Brain pericyte (primary cell): ENCODE measurements around the gene FAM227A.

Experiments used
- DNase-seq: peaks from one replicate; pipeline ENCODE4 v3.0.0-alpha.2; 2012; ENCODE audit warnings: low read depth, low spot score

The FAM227A gene

DNA sequence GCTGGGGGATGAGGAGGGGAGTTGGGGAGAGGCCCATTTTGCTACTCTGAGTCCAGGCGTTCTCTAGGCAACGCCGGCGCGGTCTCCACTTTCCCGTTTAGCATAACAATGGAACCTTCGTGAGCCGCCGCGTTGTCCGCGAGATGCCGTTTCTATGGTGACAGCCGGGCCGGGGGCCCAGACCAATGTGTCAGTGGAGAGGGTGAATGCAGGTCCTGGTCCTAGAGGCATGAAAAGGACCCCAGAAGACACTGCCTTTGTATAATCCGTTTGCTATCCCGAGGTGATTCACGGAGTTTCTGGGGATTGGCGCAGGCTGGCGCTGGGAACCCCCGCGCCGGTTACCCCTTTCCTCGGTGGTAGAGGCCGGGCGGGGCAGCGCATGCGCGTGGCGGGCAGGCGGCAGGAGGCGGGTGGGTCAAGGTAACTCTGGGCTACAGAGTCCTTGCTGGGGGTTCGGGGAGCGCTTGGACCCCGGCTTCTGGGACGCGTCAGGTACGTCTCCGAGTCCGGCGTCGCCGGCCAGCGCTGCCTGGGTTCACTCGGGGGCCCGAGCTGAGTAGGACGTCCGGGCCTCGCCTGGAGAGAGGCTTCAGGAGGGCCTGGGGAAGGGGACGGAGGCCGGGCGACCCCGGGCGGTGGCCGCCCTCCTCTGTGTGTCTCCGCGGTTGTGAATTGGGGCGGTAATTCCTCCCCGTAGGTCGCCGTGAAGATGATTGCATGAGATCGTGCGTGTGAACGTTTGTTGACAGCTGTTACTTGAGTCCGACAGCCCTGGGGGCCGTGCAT lies at the start of gene FAM227A, which contains the start of gene CBY1:
Gene FAM227A (minus strand): TSS at position 137 of the 789 bp plus-strand sequence. CDS start 6,224 bp downstream, outside the sequence.
Gene CBY1 (plus strand): TSS at position 383 of the 789 bp plus-strand sequence. CDS start 11,417 bp downstream, outside the sequence.
- peak; percentile 70 for DNase-seq

DNA sequence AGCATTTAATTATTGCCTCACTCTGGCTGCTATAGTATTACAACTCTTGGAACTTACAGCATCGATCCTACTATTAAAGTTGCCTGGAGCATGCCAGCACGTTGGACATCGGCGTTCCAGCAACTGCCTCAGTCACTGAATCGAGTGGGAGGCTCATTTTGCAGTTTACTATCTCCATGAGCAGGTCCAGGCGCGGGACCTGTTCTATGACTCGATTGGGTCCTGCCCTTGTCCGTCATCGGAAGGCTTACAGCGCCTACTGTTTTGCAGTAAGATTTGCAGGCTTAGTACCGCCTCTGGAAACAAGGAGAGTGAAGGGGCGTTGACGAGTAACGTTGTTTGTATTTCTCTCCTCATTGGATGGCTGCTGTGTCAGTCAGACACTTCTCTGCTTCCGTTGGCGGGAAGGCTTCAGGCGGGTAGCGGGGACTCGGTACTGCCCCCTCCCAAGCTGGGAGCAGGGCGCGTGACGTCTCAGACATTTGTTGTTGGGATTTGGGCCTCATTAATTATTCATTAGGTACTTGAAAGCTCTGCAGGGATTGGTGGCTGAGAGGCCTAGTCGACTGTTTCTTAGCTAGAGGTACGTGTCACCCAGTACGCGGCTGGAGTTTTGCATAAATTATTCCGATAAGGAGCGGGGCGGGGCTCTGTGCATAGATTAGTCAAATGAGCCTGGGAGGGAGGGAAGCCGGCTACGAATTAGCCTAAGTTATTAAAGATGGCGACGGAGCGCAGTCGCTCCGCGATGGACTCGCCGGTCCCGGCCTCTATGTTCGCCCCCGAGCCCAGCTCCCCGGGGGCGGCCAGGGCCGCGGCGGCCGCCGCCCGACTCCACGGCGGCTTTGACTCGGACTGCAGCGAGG lies 49.3 kb upstream of the FAM227A start, which contains the start of gene GTPBP1:
Gene GTPBP1 (plus strand): TSS at position 710 of the 866 bp plus-strand sequence. CDS start 12 bp downstream, at position 722.
- DNase-seq: peak; percentile 100

DNA sequence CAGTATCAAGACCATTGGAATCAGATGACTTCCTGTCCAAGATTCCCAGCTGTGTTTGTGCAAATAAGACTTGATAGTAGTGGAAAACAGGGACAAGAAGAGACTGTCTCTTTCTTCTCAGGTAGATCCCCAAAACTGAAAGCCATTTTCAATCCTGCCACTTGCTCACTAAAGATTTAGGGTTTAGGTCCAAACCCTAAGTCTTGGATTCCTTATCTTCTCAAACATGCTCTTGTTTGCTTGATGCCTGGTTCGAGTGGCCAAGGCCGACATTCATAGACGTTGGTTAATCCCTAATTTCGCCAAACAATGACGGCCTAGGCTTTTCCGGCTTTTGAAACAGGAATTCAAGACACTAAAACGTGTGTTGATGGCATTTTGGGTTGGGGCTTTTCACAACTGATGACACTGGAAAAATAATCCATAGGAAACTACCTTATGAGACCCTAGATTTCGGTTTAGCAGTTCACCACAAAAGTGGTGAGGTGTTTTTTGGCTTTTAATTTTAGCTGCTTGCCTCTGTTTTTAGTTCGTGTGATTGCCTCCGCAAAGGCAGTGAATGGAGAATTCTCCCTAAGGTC lies 48.6 kb upstream of the FAM227A start:
- DNase-seq: no peak

DNA sequence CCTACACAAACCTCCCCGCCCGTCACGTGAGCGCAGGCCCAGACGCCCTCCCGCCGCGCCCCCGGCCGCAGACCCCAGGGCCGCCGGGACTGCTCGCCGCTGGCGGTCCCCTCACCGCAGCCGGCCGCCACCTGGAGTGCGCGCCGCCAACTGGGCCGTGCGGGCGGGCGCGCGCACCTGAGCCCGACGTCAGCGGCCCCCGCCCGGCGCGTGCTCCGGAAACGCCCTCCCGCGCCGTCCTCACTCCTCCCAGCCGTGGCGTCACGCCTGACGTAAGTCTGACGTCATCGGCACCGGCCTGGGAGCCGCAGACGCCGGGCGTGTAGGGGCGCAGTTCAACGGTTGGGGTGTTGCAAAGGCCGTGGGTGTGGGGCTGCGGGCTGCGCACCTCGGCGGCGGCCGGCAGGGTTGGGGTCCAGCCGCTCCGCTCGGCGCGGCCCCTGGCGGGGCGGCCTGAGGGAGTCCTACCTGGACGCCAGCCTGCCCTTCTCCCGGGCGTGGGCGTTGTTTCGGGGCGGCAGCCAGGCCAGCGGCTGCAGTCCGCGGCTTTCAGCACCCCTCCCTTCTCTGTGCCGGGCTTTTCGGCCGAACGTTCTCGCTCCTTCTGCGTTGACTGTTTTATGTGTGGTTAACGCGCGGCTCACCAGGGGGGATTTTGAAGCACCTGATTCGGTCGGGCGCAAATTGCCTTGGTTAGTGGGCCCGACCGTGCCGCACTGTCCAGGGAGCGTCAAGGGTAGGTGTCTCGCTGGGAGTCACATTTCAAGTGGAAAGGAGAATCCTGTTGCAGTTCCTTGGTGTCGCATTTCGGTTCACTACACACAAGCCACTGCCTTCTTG lies 44.8 kb upstream of the FAM227A start, which contains the start of gene JOSD1:
Gene JOSD1 (minus strand): TSS at position 155 of the 840 bp plus-strand sequence. CDS start 956 bp downstream, outside the sequence.
- peak; percentile 74 for DNase-seq

DNA sequence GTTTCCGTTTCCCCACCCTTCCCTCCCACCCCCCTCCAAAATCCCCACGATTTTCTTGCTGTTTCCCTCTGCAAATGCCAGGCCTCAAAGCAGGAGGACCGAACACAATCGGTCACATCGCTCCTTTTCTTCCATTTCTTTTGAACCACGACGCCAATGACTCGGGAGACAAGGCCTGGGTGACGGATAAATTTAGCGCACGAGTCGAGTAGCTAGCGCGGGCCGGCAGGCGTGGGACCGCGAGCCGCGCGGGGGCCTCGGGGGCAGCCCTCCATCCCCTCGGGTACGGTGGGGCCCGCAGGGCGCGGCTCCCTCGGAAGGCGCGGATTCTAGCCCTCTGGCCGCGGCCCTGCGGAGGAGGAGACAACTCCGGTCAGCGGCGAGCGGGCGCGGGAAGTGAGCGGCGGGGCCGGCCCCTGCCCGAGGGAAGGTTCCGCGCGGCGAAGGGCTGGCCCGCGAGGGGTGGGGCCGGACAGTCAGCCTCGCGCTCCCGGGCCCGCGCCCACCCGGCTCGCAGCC lies 44.1 kb upstream of the FAM227A start:
- DNase-seq: no peak

DNA sequence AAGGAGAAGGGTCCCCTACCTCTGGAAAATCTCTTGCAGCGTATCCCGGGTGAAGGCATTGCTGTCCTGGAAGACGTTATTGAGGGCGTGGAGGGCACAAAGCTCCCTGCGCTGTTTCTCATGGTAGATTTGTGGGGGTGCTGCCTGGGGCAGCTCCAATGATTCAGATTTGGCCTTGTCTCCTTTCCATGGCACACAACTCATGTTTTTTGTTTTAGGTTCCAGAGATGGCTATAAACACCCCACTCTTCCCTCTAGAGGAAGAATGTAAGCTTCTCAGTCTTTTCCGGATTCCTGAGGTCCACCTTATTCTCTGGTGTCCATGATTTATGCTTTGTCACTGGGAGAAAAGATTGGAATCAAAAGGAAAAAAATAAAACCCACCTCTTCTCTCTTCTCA lies 43.6 kb upstream of the FAM227A start:
- no peak for DNase-seq

DNA sequence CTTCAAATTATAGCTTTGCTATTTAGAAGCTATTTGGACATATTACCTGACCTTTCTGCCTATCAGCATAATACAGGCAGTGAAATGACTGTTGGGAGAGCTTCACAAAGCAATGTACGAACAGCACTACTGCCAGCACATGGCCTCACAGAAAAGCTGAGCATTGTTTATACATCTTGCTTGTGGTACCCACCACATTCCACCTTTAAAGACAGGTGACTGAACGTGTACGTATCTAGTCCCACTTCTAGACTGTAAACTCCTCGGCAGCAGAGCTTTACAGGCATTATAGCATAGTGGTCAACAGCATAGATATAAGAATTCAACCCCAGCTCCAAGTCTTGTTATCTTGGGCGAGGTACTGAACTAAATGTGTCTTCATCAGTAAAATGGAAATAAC lies 43.0 kb upstream of the FAM227A start:
- DNase-seq: no peak

DNA sequence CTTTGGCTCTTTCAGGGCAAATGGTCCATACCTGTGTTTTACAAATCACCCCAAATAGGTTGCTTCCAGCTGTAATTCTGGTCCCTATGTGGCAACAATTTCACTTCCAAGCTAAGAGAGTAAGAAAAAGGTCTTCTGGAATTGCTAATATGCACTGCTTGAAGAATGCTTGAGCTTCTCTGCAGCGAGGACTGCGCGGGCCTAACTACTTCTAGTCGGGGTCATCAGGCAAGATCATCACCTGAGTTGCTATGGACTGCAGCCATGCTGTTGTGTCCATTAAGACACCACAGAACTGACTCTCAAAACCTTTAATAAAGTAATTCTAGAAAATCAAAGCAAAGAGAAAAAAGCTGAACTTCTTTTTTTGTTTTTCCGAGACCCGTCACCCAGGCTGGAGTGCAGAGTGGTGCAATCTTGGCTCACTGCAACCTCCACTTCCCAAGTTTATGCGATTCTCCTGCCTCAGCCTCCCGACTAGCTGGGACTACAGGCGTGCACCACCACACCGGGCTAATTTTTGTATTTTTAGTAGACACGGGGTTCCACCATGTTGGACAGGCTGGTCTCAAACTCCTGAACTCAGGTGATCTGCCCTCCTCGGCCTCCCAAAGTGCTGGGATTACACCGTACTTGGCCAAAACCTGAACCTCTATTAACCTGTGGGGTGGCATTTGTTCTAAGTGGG lies 42.4 kb upstream of the FAM227A start:
- DNase-seq: no peak

DNA sequence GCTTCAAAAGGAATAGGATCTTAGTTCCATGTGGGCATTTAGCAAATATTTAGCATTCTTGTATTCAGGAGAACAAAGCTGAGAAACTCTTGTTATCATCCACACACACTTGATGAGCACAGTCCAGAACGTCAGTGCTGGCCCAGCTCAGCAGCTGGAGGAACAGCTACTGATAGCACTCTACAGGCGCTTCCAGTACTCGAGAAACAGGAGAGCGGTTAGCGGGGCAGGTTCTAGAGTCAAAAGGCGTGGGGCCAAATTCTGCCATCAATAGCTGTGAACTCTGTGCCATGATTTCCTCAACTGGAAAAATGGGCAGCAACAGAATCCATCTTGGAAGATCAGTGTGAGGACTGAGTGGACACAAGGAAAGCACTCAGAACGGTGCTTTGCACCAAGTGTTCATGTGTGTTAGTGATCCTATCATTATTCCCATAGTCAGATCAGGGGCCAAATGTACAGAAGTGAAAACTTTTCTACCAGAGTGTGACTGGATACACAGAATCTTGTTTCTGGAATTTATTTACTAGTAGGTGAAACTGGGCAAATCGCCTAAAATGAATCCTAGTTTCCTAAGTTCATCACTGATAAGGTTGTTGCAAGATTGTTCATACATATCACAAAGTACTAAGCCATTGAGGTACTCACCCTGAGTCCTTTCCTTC lies 41.4 kb upstream of the FAM227A start:
- no peak for DNase-seq

DNA sequence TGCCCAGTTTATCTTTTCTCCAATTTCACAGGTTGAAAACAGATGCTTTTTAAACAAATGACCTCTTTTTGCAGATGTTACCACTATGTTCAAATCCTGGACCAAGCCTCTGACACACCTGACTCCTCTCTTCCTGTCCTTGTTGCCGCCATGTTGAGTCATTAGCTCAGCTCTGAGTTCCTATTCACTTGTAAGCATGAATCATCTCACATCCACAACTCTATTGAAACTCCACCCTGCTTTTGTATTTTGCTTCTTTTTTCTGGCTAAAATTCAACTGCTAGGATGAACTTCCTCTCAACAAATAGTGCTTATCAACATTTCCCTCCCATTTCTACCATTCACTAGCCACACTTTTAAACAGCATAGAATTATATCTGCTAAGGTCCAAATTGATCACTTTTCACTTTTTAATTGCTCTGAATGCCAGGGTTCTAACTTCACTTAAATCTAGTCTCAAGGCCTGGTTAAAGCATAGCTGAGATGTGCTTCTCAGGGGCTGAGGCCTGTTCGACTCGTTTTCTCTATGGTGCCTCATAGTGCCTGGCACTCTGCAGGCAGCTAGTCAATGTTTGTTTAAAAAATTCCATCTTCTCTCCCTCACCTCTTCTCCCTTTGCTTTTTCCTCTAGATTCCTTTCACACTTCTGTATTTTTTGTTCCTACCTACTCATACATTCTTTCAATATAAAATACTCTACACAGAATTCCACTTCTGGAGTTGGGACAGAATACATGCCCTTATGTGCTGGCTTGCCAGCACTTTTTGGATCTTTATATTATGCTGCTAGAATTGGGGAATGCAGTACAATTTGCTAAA lies 40.6 kb upstream of the FAM227A start:
- DNase-seq: no peak

DNA sequence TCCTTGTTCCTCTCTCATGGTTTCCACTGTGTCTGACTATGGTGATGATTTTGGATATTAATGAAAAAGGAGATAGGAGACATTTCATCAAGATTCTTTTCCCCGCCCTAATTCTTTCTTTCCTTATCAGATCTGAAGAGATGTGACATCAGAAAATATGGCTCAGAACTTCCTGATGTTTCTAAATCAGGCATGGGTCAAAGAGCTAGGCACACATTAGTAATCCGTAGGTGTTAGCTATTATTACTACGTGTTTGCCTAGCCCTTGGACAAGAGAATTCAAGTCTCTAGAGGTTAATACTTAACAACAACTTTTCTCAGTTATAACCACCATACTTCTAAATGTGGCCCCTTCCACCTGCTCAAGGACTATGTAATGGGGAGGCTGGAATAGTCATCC lies 38.7 kb upstream of the FAM227A start:
- DNase-seq: no peak

DNA sequence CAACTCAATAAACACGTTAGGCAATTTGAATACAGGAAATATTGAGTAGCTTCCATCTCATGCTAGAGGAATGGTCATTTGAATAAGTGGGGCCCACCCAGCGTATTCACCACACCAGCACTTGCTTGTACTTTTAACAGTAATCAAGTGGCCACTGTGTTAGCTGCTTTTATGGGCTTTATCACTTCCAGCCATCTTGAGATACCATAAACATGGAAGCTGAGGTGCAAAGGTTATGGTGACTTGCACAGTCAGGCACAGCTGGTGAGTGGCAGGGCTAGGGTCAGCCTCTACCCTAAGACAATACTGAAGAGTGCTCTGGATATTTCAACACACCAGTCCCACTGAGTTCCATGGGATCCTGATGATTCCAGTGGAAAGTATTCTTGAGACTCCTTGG lies 37.9 kb upstream of the FAM227A start:
- DNase-seq: no peak

DNA sequence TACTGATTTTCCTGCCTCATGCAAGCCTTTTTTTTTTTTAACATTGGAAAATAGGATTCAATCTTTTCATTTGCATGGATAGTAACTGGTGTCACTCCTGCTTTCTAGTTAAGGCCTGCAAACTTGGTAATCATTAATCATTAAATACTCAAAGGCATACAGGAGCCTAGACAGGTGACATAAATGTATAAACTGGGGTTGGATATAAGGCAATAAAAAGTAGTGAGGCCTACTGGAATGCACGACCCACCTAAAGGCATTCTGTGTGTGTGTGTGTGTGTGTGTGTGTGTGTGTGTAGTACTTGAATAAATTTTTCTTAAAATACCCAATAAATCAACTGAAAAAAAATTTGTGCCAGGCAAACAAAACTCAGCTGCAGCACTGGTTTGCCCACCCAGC lies 33.5 kb upstream of the FAM227A start:
- no peak for DNase-seq

DNA sequence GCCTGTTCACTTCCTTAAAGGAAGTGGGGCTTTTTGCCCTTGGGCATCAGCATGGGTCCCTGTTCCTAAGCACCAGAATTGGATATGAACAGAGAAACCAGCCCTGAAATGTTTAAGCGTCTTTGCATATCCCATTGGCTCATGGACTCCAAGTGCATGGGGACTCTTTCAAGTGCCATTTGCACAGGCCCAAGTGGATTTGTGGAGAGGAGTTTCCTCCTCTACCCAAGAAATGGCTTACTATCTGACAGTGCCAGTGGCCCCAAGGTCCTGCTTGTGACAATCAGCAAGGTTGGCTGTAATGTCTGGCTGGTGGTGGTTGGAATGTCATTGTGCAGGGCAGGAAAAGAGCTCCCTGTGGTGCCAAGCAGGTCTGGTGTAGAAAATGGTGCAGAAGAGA lies 29.6 kb upstream of the FAM227A start:
- no peak for DNase-seq

DNA sequence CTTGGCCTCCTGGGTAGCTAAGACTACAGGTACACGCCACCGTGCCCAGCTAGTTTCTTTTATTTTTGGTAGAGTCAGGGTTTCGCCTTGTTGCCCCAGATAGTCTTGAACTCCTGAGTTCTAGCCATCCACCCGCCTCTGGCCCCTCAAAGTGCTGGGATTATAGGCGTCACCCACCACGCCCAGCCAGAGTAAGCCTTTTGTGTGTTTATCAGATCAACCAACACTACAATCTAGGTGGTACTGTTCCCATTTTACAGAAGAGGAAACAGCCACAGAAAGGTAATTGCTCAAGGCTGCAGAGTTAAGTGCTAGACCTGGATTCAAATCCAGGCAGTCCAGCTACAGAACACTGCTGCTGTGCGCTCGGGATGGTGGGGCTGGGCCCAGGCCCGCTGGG lies 28.7 kb upstream of the FAM227A start:
- no peak for DNase-seq

DNA sequence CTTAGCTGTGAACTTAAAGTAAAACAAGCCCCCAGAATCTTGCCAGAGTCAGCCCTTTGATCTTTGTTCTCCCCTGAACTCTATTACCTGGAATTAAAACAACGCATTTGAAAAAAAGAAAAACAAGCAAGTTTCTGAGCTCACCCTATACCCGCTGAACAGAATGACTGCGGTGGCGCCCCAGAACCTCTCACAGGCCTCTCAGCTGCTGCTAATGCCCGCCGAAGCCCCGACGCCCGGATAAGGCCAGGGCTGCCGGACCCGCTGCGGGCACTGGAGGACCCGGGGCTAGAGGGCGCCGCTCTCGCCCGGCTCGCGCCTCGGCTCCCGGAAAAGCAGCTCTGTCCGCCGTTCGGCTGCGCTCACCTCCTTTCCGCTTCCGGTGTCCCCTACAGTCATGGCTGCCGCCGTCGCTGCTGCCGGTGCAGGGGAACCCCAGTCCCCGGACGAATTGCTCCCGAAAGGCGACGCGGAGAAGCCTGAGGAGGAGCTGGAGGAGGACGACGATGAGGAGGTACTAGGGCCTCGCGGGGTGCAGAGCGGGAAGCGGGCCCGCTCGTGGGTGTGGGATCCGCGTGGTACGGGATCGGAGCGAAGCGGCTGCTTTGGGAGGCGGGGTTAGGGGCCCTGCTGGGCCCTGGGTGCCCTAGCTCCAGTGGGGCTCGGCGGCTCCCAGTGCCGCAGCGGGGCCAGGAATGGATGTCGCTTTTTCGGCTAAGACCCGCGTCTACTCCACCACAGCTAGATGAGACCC lies 25.6 kb upstream of the FAM227A start, which contains the start of gene TOMM22:
Gene TOMM22 (plus strand): TSS at position 376 of the 754 bp plus-strand sequence. CDS start 22 bp downstream, at position 398.
- no peak for DNase-seq

DNA sequence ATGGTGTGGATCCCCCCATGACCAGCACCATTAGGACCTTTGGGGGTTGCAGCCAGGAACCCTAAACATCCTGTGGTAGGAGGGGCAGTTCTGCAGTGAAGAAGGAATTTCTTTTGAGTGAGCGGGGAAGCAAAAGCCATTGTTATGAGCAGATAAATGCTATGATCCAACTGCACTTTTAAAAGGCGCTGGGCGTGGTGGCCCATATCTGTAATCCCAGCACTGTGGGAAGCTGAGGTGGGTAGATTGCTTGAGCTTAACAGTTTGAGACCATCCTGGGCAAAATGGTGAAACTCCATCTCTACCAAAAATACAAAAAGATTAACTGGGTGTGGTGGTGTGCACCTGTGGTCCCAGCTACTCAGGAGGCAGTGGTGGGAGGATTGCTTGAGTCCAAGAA lies 19.6 kb upstream of the FAM227A start:
- DNase-seq: no peak

DNA sequence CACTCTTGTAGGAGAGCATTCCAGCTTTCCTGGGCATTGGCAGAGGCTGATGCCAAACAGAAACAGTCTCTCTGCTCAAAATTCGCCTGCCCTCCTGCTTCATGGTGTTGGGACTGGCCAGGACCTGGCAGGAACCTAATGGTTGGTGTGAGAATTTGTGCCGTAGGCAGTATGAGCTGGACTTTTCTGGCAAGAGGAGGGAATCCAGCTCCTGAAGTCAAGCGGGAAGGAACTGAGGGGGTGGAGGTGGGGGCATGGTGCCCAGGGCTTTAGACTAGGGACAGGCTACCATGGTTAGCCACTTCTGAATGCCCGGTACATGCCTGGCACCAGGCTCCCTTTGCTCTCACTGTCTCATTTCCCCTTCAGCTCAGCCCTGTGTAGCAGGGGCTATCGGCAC lies 18.7 kb upstream of the FAM227A start:
- DNase-seq: no peak
